SK-N-SH (cell line): ENCODE measurements around the gene RBMS3.

ENCODE experiments used
- MXI1 ChIP-seq: IDR thresholded peaks from 2 replicates; pipeline ENCODE4 v1.6.1; 2012; ENCODE audit warnings: mild to moderate bottlenecking, low read depth, low read length, improper control_type of control experiment
- POLR2AphosphoS5 ChIP-seq: IDR thresholded peaks from 2 replicates; pipeline ENCODE4 v1.6.1; 2012; ENCODE audit warnings: low read depth, low read length
- RFX5 ChIP-seq: IDR thresholded peaks from 2 replicates; pipeline ENCODE4 v1.6.1; 2012; ENCODE audit warnings: mild to moderate bottlenecking, improper control_type of control experiment, low read length
- TEAD4 ChIP-seq: IDR thresholded peaks from 2 replicates; pipeline ENCODE4 v1.4.0; 2012; ENCODE audit warnings: mild to moderate bottlenecking, borderline replicate concordance; ENCODE audit not compliant: insufficient read depth
- TF ChIP-seq, protein P1 (sequence below): fragments of 200-600 bp; sonication (generic); IDR thresholded peaks from 2 replicates; pipeline ENCODE4 v1.6.1; 2017; ENCODE audit warnings: antibody characterized with exemption, mild to moderate bottlenecking, moderate library complexity

DNA sequence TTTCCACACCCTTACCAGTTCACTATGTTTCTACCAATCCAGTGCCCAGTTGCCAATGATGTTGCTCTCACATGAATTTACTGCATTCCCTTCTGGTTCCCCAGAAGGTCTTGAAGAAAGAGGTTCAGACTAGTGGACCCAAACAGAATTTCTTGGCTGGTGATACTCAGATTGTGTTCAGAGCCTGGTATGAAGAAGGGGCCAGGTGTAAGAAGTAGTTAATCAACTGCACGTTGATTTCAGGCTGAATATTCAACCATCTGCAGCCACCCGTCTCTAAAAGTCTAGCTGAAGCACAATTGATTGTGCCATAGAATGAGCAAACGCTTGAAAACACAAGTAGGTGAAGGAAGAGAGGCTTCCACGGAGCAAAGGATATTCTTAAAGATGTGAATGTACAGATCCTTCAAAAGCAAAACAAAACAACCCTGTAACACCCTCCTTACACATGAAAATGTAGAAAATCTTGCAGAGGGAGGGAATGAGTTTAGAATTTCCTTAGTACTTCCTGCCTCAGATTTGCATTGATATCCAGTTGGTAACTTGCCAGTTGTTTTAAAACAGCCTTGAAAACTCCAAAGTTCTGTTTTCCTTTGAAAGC, 4.7 kb downstream of the RBMS3 start:
- no peak for TF ChIP-seq MXI1
- TF ChIP-seq, protein P1, sequence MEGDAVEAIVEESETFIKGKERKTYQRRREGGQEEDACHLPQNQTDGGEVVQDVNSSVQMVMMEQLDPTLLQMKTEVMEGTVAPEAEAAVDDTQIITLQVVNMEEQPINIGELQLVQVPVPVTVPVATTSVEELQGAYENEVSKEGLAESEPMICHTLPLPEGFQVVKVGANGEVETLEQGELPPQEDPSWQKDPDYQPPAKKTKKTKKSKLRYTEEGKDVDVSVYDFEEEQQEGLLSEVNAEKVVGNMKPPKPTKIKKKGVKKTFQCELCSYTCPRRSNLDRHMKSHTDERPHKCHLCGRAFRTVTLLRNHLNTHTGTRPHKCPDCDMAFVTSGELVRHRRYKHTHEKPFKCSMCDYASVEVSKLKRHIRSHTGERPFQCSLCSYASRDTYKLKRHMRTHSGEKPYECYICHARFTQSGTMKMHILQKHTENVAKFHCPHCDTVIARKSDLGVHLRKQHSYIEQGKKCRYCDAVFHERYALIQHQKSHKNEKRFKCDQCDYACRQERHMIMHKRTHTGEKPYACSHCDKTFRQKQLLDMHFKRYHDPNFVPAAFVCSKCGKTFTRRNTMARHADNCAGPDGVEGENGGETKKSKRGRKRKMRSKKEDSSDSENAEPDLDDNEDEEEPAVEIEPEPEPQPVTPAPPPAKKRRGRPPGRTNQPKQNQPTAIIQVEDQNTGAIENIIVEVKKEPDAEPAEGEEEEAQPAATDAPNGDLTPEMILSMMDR: no peak
- no peak; the same call in 1 of the 2 replicates for TF ChIP-seq TEAD4
- peak; percentile 14; the same call in 1 of the 2 replicates for TF ChIP-seq POLR2AphosphoS5
- TF ChIP-seq RFX5: no peak
